Measurements from ENCODE around the gene ST8SIA3. TPM values are rescaled to one million over a fixed set of nuclear protein-coding genes. Genes with fewer than 3 reads are reported as not detected.
"Not testable (repeated sequence)": the region's sequence is repeated elsewhere in the genome, so short reads cannot be mapped to it uniquely, and the experiment has no call there.

The ST8SIA3 gene
- total RNA-seq, 2 donors from 2014 or later = not detected

DNA sequence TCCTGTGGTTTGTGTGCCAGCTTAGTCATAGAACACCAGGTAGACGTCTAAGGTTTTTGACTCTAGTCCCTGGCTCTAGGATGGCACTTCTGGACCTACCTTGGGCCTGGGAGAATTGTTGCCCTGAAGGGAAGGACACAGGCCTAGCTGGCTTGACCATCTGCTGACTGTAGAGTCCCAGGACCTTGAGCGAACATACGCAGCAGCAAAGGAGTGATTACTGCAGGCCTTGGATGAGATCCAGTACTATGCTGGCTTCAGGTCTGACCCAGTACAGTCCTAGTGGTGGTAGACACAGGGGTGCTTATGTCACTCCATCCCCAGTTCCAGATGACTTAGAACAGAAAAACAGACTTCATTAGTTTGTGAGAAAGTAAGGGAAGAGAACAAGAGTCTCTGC lies 37.7 kb downstream of the ST8SIA3 start:
- Mint-ChIP-seq H3K4me1 (no peaks in the 10 kb centered on the region), H3K4me3 (no peak overlapping the region), H3K27ac (no peak overlapping the region), H3K27me3 (peaks cover 6% of the 10 kb centered on the region), H3K36me3 (ENCODE audit: low read depth) (peaks cover 2% of the 10 kb centered on the region)
- ATAC-seq = no peak
- no peaks in the 10 kb centered on the region for H3K9me3 ChIP-seq (ENCODE audit: control insufficient read depth, low read length, poor library complexity, severe bottlenecking)
- no peak for DNase-seq

- H3K36me3 Mint-ChIP-seq (ENCODE audit: low read depth); H3K4me3 Mint-ChIP-seq; ATAC-seq; H3K4me1 Mint-ChIP-seq; H3K27ac Mint-ChIP-seq; H3K9me3 ChIP-seq (ENCODE audit: control insufficient read depth, low read length, poor library complexity, severe bottlenecking); H3K27me3 Mint-ChIP-seq; DNase-seq: not testable (repeated sequence)
These were observed 42.4 kb downstream of the ST8SIA3 start for GRCh38 chr18:57394749-57395148.

DNA sequence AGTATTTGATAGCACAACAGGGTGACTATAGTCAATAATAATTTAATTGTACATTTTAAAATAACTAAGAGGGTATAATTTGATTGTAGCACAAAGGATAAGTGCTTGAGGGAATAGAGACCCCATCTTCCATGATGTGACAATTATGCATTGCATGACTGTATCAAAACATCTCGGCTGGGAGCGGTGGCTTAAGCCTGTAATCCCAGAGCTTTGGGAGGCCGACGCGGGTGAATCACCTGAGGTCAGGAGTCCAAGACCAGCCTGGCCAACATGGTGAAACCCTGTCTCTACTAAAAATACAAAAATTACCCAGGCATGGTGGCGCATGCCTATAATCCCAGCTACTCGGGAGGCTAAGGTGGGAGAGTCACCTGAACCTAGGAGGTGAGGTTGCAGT lies 44.5 kb downstream of the ST8SIA3 start:
- H3K27me3 Mint-ChIP-seq; DNase-seq; ATAC-seq; H3K4me1 Mint-ChIP-seq; H3K4me3 Mint-ChIP-seq; H3K9me3 ChIP-seq (ENCODE audit: control insufficient read depth, low read length, poor library complexity, severe bottlenecking); H3K36me3 Mint-ChIP-seq (ENCODE audit: low read depth); H3K27ac Mint-ChIP-seq: not testable (repeated sequence)

GRCh38 chr18:57397440-57398132 lies 45.2 kb downstream of the ST8SIA3 start:
- Mint-ChIP-seq H3K4me1 (no peaks in the 10 kb centered on the region), H3K27me3 (no peaks in the 10 kb centered on the region), H3K27ac (no peak overlapping the region)

GRCh38 chr18:57404345-57404744 lies 52.0 kb downstream of the ST8SIA3 start:
- H3K27me3 Mint-ChIP-seq = no peaks in the 10 kb centered on the region
- H3K36me3 Mint-ChIP-seq (ENCODE audit: low read depth) = no peaks in the 10 kb centered on the region
- no peak for DNase-seq
- H3K4me3 Mint-ChIP-seq = no peak overlapping the region
- no peak overlapping the region for H3K27ac Mint-ChIP-seq
- no peaks in the 10 kb centered on the region for H3K4me1 Mint-ChIP-seq
- no peaks in the 10 kb centered on the region for H3K9me3 ChIP-seq (ENCODE audit: control insufficient read depth, low read length, poor library complexity, severe bottlenecking)
- no peak for ATAC-seq

More at GRCh38 chr18:57397440-57398132, 45.2 kb downstream of the ST8SIA3 start:
- no peaks in the 10 kb centered on the region for H3K9me3 ChIP-seq (ENCODE audit: control insufficient read depth, low read length, poor library complexity, severe bottlenecking)
- ATAC-seq = no peak
- H3K4me3 Mint-ChIP-seq = no peak overlapping the region
- no peak for DNase-seq
- H3K36me3 Mint-ChIP-seq (ENCODE audit: low read depth) = peaks cover 2% of the 10 kb centered on the region

DNA sequence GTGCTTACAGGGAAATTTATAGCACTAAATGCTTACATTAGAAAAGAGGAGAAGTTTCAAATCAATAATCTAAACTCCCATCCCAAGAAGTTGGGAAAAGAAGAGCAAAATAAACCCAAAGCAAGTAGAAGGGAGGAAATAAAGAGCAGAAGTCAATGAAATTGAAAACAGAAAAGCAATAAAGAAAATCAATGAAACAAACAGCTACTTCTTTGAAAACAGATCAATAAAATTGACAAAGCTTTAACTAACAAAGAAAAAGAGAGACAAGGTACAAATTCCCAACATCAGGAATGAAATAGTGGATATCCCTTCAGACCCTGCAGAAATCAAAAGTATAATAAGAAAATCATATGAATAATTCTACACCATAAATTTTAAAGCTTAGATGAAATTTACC lies 57.3 kb downstream of the ST8SIA3 start:
- ATAC-seq (no peak), DNase-seq (no peak)
- no peak overlapping the region for H3K4me3 Mint-ChIP-seq
- no peaks in the 10 kb centered on the region for H3K4me1 Mint-ChIP-seq
- no peak overlapping the region for H3K27ac Mint-ChIP-seq
- no peaks in the 10 kb centered on the region for H3K36me3 Mint-ChIP-seq (ENCODE audit: low read depth)
- H3K27me3 Mint-ChIP-seq = no peaks in the 10 kb centered on the region
- no peaks in the 10 kb centered on the region for H3K9me3 ChIP-seq (ENCODE audit: control insufficient read depth, low read length, poor library complexity, severe bottlenecking)

- H3K27ac Mint-ChIP-seq = no peak overlapping the region
These were observed 58.4 kb downstream of the ST8SIA3 start for GRCh38 chr18:57410749-57411148.

GRCh38 chr18:57416542-57416941 lies 64.2 kb downstream of the ST8SIA3 start:
- H3K9me3 ChIP-seq (ENCODE audit: control insufficient read depth, low read length, poor library complexity, severe bottlenecking) = no peaks in the 10 kb centered on the region
- Mint-ChIP-seq H3K4me3 (no peak overlapping the region), H3K36me3 (ENCODE audit: low read depth) (no peaks in the 10 kb centered on the region), H3K27ac (no peak overlapping the region), H3K27me3 (no peaks in the 10 kb centered on the region), H3K4me1 (no peaks in the 10 kb centered on the region)
- ATAC-seq = no peak
- no peak for DNase-seq

More at GRCh38 chr18:57410749-57411148, 58.4 kb downstream of the ST8SIA3 start:
- DNase-seq = no peak
- Mint-ChIP-seq H3K36me3 (ENCODE audit: low read depth) (no peaks in the 10 kb centered on the region), H3K27me3 (no peaks in the 10 kb centered on the region), H3K4me1 (no peaks in the 10 kb centered on the region), H3K4me3 (no peak overlapping the region)
- no peaks in the 10 kb centered on the region for H3K9me3 ChIP-seq (ENCODE audit: control insufficient read depth, low read length, poor library complexity, severe bottlenecking)
- no peak for ATAC-seq

Other genes starting within 250 kb of the ST8SIA3 start
- gene BOD1L2, start 205.5 kb upstream of the ST8SIA3 start, total RNA-seq = not detected
- not detected for gene ONECUT2, start 82.8 kb downstream of the ST8SIA3 start, total RNA-seq
- 10 to 100 TPM in 1 of 2 donors, 1 to 10 TPM in 1; 9.9 to 10.8 TPM for gene FECH, start 234.1 kb downstream of the ST8SIA3 start, total RNA-seq